ENCODE data around the gene GSDMA. TPM values are rescaled to one million over a fixed set of nuclear protein-coding genes. Genes with fewer than 3 reads are reported as not detected.
"Not testable (repeated sequence)": the region's sequence is repeated elsewhere in the genome, so short reads cannot be mapped to it uniquely, and the experiment has no call there.

GSDMA gene
- total and polyA plus RNA-seq, 9 donors = 0.10 to 0.55 (median 0.15) TPM; not detected in 5

DNA sequence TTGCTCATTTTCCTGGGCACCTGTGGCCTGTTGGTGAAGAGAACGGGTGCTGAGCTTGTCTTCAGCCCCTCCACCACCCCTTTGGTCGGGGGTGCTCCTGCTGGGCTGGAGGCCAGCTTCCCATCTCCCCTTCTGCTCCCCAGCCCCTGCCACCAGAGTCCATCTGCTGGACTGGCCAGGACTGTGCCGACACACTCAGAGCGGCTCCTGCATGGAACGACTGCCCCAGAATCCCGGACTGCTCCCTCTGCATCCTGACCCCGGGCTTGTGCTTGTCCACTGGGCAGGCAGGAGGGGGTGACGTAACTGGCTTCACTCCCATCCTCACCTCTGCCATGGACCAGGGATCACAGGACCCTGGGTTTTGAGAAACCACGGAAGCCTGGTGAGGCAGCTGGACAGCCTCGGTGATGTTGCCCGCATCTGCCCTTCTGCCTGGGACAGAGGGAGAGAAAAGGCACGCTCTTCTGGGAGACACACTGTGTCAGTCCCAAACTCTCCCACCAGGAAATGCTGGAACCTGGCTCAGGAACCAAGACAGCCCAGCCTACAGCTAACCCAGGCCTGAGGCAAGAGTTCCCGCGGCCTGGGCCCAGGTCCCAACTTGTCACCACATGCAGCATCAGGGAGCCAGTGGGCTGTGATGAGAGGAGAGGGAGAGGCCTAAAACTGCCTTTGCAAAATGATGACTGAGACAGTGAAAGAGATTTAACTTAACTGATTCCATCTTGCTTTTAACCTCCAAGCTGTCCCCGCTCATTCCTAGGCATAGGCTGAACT is 16.1 kb upstream of the GSDMA start:
- H3K9me3 ChIP-seq = no peaks in the 10 kb centered on the region
- intact Hi-C loops (cut with DNase I) = no loop called here
- DNase-seq = no peak
- H3K4me3 ChIP-seq = no peak overlapping the region
- H3K27me3 ChIP-seq = no peaks in the 10 kb centered on the region
- H3K27ac ChIP-seq = no peak overlapping the region
- H3K36me3 ChIP-seq = no peaks in the 10 kb centered on the region
- no peaks in the 10 kb centered on the region for H3K4me1 ChIP-seq (ENCODE audit: insufficient read depth)
- TF ChIP-seq EP300 (IDR thresholded peaks at IDR 0.05) = no peak
- TF ChIP-seq POLR2A (IDR thresholded peaks at IDR 0.05) = no peak
- TF ChIP-seq, protein P1, sequence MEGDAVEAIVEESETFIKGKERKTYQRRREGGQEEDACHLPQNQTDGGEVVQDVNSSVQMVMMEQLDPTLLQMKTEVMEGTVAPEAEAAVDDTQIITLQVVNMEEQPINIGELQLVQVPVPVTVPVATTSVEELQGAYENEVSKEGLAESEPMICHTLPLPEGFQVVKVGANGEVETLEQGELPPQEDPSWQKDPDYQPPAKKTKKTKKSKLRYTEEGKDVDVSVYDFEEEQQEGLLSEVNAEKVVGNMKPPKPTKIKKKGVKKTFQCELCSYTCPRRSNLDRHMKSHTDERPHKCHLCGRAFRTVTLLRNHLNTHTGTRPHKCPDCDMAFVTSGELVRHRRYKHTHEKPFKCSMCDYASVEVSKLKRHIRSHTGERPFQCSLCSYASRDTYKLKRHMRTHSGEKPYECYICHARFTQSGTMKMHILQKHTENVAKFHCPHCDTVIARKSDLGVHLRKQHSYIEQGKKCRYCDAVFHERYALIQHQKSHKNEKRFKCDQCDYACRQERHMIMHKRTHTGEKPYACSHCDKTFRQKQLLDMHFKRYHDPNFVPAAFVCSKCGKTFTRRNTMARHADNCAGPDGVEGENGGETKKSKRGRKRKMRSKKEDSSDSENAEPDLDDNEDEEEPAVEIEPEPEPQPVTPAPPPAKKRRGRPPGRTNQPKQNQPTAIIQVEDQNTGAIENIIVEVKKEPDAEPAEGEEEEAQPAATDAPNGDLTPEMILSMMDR (IDR thresholded peaks at IDR 0.05) = no peak
- WGBS, 3 donors = 74 to 75% (median 74%) methylated on average over 15 of the region's 15 CpGs

DNA sequence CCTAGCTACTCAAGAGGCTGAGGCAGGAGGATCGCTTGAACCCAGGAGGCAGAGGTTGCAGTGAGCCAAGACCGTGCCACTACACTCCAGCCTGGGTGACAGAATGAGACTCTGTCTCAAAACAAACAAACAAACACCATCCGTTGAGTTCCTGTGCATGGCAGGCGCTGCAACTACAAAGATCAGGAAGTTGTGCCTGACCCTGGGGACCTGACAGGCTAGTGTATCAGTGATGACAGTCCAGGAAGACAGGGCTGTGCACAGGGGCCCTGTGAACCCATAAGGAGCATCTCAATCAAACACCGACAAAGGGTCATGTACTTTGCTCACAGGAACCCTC is 14.3 kb upstream of the GSDMA start:
- intact Hi-C loops (cut with DNase I); H3K9me3 ChIP-seq; H3K36me3 ChIP-seq; H3K4me1 ChIP-seq (ENCODE audit: insufficient read depth); H3K27me3 ChIP-seq; H3K27ac ChIP-seq; DNase-seq; H3K4me3 ChIP-seq: not testable (repeated sequence)
- WGBS, 3 donors = 85 to 93% (median 86%) methylated on average over 5 of the region's 5 CpGs

DNA sequence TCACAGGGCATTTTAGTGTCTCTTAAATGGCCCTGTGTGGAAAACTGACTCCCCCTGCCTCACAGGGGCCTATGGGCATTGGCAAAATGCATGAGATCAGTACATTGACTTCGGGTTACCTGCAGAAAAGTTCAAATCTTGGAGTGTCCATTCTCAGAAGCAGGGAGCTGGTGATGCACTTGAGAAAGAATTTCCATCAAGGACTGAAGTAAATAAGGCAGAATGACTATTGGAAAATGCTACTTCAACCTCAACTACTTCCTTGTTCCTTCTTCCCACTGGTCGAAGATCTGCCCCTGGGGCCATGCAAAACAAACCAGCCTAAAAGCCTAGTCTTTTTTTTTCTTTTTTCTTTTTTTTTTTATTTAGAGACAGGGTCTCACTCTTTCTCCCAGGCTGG is 13.8 kb upstream of the GSDMA start:
- intact Hi-C loops (cut with DNase I) = no loop called here
- Histone ChIP-seq H3K4me1 (ENCODE audit: insufficient read depth) (no peaks in the 10 kb centered on the region), H3K27ac (no peak overlapping the region), H3K27me3 (no peaks in the 10 kb centered on the region), H3K9me3 (no peaks in the 10 kb centered on the region), H3K4me3 (no peak overlapping the region), H3K36me3 (no peaks in the 10 kb centered on the region)
- WGBS, 3 donors = 76 to 88% (median 83%) methylated on average over 2 of the region's 2 CpGs
- no peak for DNase-seq
- TF ChIP-seq, protein P1 (IDR thresholded peaks at IDR 0.05) = no peak
- no peak for TF ChIP-seq POLR2A (IDR thresholded peaks at IDR 0.05)
- TF ChIP-seq EP300 (IDR thresholded peaks at IDR 0.05) = no peak

DNA sequence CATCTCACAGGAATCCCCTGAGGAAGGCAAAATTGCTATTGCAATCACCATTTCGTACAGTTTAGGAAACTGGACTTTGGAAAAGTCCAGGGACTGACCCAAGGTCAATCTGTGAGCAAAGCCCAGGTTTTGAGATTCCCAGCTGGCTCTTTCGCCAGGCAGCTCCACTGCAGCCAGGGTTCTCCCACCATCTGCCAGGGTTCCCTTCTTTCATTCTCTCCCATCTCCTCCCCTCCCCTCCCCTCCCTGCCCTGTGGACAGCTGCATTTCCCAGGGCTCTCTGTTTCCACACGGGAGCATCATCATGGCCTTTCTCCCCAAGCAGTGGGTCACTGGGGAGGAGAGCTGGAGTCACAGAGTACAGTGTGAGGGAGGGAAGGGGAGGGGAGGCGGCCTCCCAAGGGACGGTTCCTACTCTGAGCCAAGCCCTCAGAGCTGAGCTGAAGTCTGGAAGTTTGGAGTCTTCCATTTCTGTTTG is 11.9 kb upstream of the GSDMA start:
- H3K4me3 ChIP-seq = no peak overlapping the region
- intact Hi-C loops (cut with DNase I) = no loop called here
- H3K4me1 ChIP-seq (ENCODE audit: insufficient read depth) = no peaks in the 10 kb centered on the region
- DNase-seq = peak; percentile 19 to 52 (median 35)
- no peaks in the 10 kb centered on the region for H3K9me3 ChIP-seq
- no peak overlapping the region for H3K27ac ChIP-seq
- no peaks in the 10 kb centered on the region for H3K36me3 ChIP-seq
- TF ChIP-seq POLR2A (IDR thresholded peaks at IDR 0.05) = no peak
- TF ChIP-seq, protein P1 (IDR thresholded peaks at IDR 0.05) = no peak
- no peak for TF ChIP-seq EP300 (IDR thresholded peaks at IDR 0.05)
- 25 to 27% (median 26%) methylated on average over 5 of the region's 5 CpGs for WGBS, 3 donors
- no peaks in the 10 kb centered on the region for H3K27me3 ChIP-seq

Data from ovary (tissue), 9 donors.